IMR-90 (cell line): ENCODE data around the gene RAD51AP2. TPM values are rescaled to one million over a fixed set of nuclear protein-coding genes. Genes with fewer than 3 reads are reported as not detected.

Source experiments
- ATAC-seq: fragments of 200-7000 bp; cut with Tn5 transposase; 2 replicates; pipeline ENCODE4 v1.9.1; 2020; ENCODE audit warnings: low read depth, mild to moderate bottlenecking, moderate library complexity
- BruUV-seq: library from RNA; stranded (reverse); fragments of 400-500 nt; replicated peaks from 2 replicates; lab custom pipeline; 2021; lab: Mats Ljungman, UMichigan
- CTCF ChIA-PET: fragments of 300-600 bp; formaldehyde crosslinking; extraction: SDS; loops from one replicate; lab custom pipeline; 2021; ENCODE audit warnings: antibody characterized with exemption; lab: Yijun Ruan, JAX
- POLR2A ChIA-PET: fragments of 300-600 bp; sonication (Branson Sonifier 250); formaldehyde crosslinking; loops from one replicate; lab custom pipeline; 2022; ENCODE audit warnings: antibody characterized with exemption; ENCODE audit not compliant: unreplicated experiment; lab: Charles Lee
- DNase-seq: peaks from one replicate; pipeline ENCODE4 v3.0.0; 2013
- H2AFZ ChIP-seq: replicated peaks from 2 replicates; pipeline ENCODE3; 2013; ENCODE audit warnings: low read length, mild to moderate bottlenecking; ENCODE audit not compliant: poor library complexity
- H2AK5ac ChIP-seq: 2 replicates; pipeline ENCODE4 v1.6.1; 2013; ENCODE audit warnings: low read depth, low read length, inconsistent platforms
- H2AK9ac ChIP-seq: replicated peaks from 2 replicates; pipeline ENCODE3; 2013; ENCODE audit warnings: mild to moderate bottlenecking, low read depth, low read length, moderate library complexity; ENCODE audit not compliant: poor library complexity
- H2BK120ac ChIP-seq: 2 replicates; pipeline ENCODE4 v1.6.1; 2013; ENCODE audit warnings: low read depth, low read length, inconsistent platforms
- H2BK15ac ChIP-seq: 3 replicates; pipeline ENCODE4 v1.6.1; 2013; ENCODE audit warnings: low read depth, low read length, inconsistent platforms
- H2BK20ac ChIP-seq: 2 replicates; pipeline ENCODE4 v1.6.1; 2013; ENCODE audit warnings: low read depth, mild to moderate bottlenecking, inconsistent platforms, low read length, moderate library complexity
- H2BK5ac ChIP-seq: 2 replicates; pipeline ENCODE4 v1.6.1; 2013; ENCODE audit warnings: mild to moderate bottlenecking, low read depth, low read length, inconsistent platforms; ENCODE audit not compliant: poor library complexity, severe bottlenecking
- H3K14ac ChIP-seq: replicated peaks from 2 replicates; pipeline ENCODE4 v1.6.1; 2013; ENCODE audit warnings: low read depth, low read length, inconsistent platforms
- H3K18ac ChIP-seq: 2 replicates; pipeline ENCODE4 v1.6.1; 2013; ENCODE audit warnings: low read depth, low read length, control low read depth
- H3K23ac ChIP-seq: 2 replicates; pipeline ENCODE4 v1.6.1; 2013; ENCODE audit warnings: low read depth, low read length, inconsistent platforms
- H3K27ac ChIP-seq: 2 replicates; pipeline ENCODE4 v1.5.1; 2013; ENCODE audit warnings: mild to moderate bottlenecking, control low read depth, low read length; ENCODE audit not compliant: insufficient read depth
- H3K27me3 ChIP-seq: 2 replicates; pipeline ENCODE4 v1.6.1; 2013; ENCODE audit warnings: low read length; ENCODE audit not compliant: control insufficient read depth, insufficient read depth
- H3K36me3 ChIP-seq: 2 replicates; pipeline ENCODE4 v1.6.1; 2013; ENCODE audit warnings: low read length, mixed read lengths; ENCODE audit not compliant: control insufficient read depth, insufficient read depth
- H3K4ac ChIP-seq: 2 replicates; pipeline ENCODE4 v1.6.1; 2013; ENCODE audit warnings: low read depth, low read length, inconsistent platforms
- H3K4me1 ChIP-seq: 2 replicates; pipeline ENCODE4 v1.6.1; 2013; ENCODE audit warnings: low read length, mixed read lengths; ENCODE audit not compliant: control insufficient read depth, insufficient read depth
- H3K4me2 ChIP-seq: 2 replicates; pipeline ENCODE4 v1.6.1; 2013; ENCODE audit warnings: low read depth, mild to moderate bottlenecking, control low read depth, low read length, moderate library complexity
- H3K4me3 ChIP-seq: 2 replicates; pipeline ENCODE4 v1.5.1; 2013; ENCODE audit warnings: low read depth, mild to moderate bottlenecking, control low read depth, low read length, moderate library complexity; ENCODE audit not compliant: insufficient read depth
- H3K56ac ChIP-seq: 2 replicates; pipeline ENCODE4 v1.6.1; 2013; ENCODE audit warnings: low read length, inconsistent platforms; ENCODE audit not compliant: insufficient read depth; ENCODE audit errors: extremely low read depth
- H3K79me1 ChIP-seq, 2 experiments: 2 replicates each; pipeline ENCODE4 v1.6.1; 2013; ENCODE audit warnings: low read length in 2 of 2, inconsistent platforms in 1 of 2, low read depth in 1 of 2
- H3K9ac ChIP-seq: 2 replicates; pipeline ENCODE4 v1.6.1; 2013; ENCODE audit warnings: low read depth, low read length, control low read depth
- H3K9me1 ChIP-seq: 2 replicates; pipeline ENCODE4 v1.6.1; 2013; ENCODE audit warnings: low read length, inconsistent platforms; ENCODE audit not compliant: insufficient read depth
- H3K9me3 ChIP-seq: 2 replicates; pipeline ENCODE4 v1.6.1; 2013; ENCODE audit warnings: low read length; ENCODE audit not compliant: control insufficient read depth, insufficient read depth
- H4K20me1 ChIP-seq: 2 replicates; pipeline ENCODE4 v1.6.1; 2013; ENCODE audit warnings: low read length, inconsistent platforms; ENCODE audit not compliant: insufficient read depth
- H4K5ac ChIP-seq: 2 replicates; pipeline ENCODE4 v1.6.1; 2013; ENCODE audit warnings: mild to moderate bottlenecking, low read depth, low read length, control low read depth
- H4K8ac ChIP-seq, 2 experiments: 2 replicates each; pipeline ENCODE4 v1.6.1; 2013; ENCODE audit warnings: low read depth in 2 of 2, low read length in 2 of 2, control low read depth in 1 of 2, inconsistent platforms in 1 of 2
- H4K91ac ChIP-seq: 2 replicates; pipeline ENCODE4 v1.6.1; 2013; ENCODE audit warnings: low read depth, low read length, inconsistent platforms; ENCODE audit not compliant: insufficient read depth
- MAZ ChIP-seq: IDR thresholded peaks from 2 replicates; pipeline ENCODE4 v1.6.1; 2012; ENCODE audit warnings: low read depth, mild to moderate bottlenecking, low read length, improper control_type of control experiment, moderate library complexity, borderline replicate concordance
- NFE2L2 ChIP-seq: fragments of 150-350 bp; IDR thresholded peaks from 2 replicates; pipeline ENCODE4 v1.6.1; 2016; ENCODE audit warnings: low read depth, mild to moderate bottlenecking, low read length
- RAD21 ChIP-seq: IDR thresholded peaks from 2 replicates; pipeline ENCODE4 v1.6.1; 2012; ENCODE audit warnings: low read length, improper control_type of control experiment
- RCOR1 ChIP-seq: IDR thresholded peaks from 2 replicates; pipeline ENCODE4 v1.6.1; 2012; ENCODE audit warnings: mild to moderate bottlenecking, low read length, improper control_type of control experiment; ENCODE audit not compliant: insufficient replicate concordance
- SMC3 ChIP-seq: fragments of 150-350 bp; IDR thresholded peaks from 2 replicates; pipeline ENCODE4 v1.6.1; 2016; ENCODE audit warnings: low read depth, mild to moderate bottlenecking, antibody characterized with exemption, low read length, moderate library complexity
- WGBS, 2 experiments: methylation state at CpG; one replicate each; pipeline versions ENCODE4 v1.1.5 to v1.1.7; 2013; ENCODE audit warnings: missing lambda C conversion rate in 2 of 2; ENCODE audit not compliant: insufficient read length in 1 of 2; ENCODE audit errors: extremely low coverage in 2 of 2; 5-methylcytosine and 5-hydroxymethylcytosine counted together
- dilution Hi-C: fragments of 300-500 bp; cut with HindIII; formaldehyde crosslinking; loops from one replicate; pipeline ENCODE4 v1.14.3; 2018; ENCODE audit warnings: low sequenced_read_pairs; ENCODE audit not compliant: unreplicated experiment
- in situ Hi-C: fragments of 300-500 bp; cut with MboI; formaldehyde crosslinking; loops from 3 replicates; pipeline ENCODE4 v1.14.3; 2019; ENCODE audit warnings: low sequenced_read_pairs, inconsistent platforms, mixed read lengths
- intact Hi-C: fragments of 100-400 bp; cut with micrococcal nuclease; formaldehyde crosslinking; loops from 2 replicates; pipeline ENCODE4 v1.10.0; 2022
- polyA plus RNA-seq, 3 experiments: library from polyadenylated mRNA; depleted of rRNA; stranded (reverse); fragments of >200 nt; gene quantifications; 2 replicates each; pipeline ENCODE4 v1.2.3, GENCODE V29; 2012; ENCODE audit warnings: low replicate concordance in 1 of 3
- total RNA-seq: library from RNA; depleted of rRNA; stranded (reverse); fragments of >200 nt; gene quantifications from 2 replicates; pipeline ENCODE4 v1.2.3, GENCODE V29; 2012

Gene RAD51AP2
- total and polyA plus RNA-seq, 2 of the 4 experiments (the other 2 are of a cell fraction): not detected

- Histone ChIP-seq H3K14ac (no peak overlapping the region), H4K20me1 (no peaks in the 10 kb centered on the region), H3K36me3 (no peaks in the 10 kb centered on the region), H3K4me1 (no peaks in the 10 kb centered on the region; the same call in 1 of the 2 replicates), H2AK9ac (no peak overlapping the region), H4K91ac (no peak overlapping the region), H2BK5ac (no peak overlapping the region), H4K8ac (no peak overlapping the region), H3K4ac (no peak overlapping the region), H4K5ac (no peak overlapping the region), H3K27ac (no peak overlapping the region), H3K9ac (no peak overlapping the region), H3K4me3 (no peak overlapping the region), H3K4me2 (peak overlapping the region; percentile 54; the same call in 1 of the 2 replicates), H3K27me3 (peaks cover 30% of the 10 kb centered on the region), H3K79me1 (no peaks in the 10 kb centered on the region), H3K23ac (no peak overlapping the region), H2BK120ac (no peak overlapping the region), H3K9me3 (no peaks in the 10 kb centered on the region; the same call in 1 of the 2 replicates), H2BK15ac (no peak overlapping the region), H3K9me1 (no peaks in the 10 kb centered on the region), H3K18ac (no peak overlapping the region), H2BK20ac (no peak overlapping the region), H2AK5ac (no peak overlapping the region), H2AFZ (no peak overlapping the region), H3K56ac (no peak overlapping the region)
- DNase-seq (no peak), ATAC-seq (no peak)
- no peak for TF ChIP-seq MAZ
- no peak for TF ChIP-seq NFE2L2
- no peak for TF ChIP-seq RAD21
- TF ChIP-seq SMC3: no peak
- no peak for TF ChIP-seq RCOR1
- ChIA-PET CTCF (interaction anchor here (1.0 kb wide), 1 partner anchor 19 kb away, joined by 3 read pairs; no protein-coding TSS in a partner anchor), POLR2A (no interaction called here)
- BruUV-seq: no TSS peak
- 0% methylated on average over 1 of the region's 12 CpGs; no CpG with 5 or more reads in 1 of the 2 experiments for WGBS, 2 experiments
- dilution Hi-C loops: no loop called here
- in situ Hi-C loops: no loop called here
- intact Hi-C loops: no loop called here
Observed at GRCh38 chr2:17541531-17541950, 23.3 kb upstream of the RAD51AP2 start.
